ENCODE results near the gene GRM7.

DNA sequence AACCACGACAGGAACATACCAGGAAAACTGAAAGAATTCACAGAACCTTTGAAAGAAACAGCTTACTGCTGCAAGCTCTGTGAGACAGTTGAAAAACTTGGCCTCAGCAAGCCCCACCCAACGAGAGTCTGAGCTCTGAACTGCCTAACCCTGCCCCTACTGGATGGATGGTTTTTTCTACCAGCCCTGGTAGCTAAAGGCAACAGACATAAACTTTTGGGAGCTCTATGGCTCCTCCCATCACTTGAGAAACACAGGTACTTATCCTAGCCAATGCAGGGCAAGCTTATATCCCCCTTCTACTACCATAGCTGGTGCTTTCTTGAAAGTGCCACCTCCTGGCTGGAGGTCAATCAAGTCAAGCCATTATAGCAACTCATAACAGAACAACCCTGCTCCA, 471.8 kb downstream of the GRM7 start:
- TF ChIP-seq, protein P1, sequence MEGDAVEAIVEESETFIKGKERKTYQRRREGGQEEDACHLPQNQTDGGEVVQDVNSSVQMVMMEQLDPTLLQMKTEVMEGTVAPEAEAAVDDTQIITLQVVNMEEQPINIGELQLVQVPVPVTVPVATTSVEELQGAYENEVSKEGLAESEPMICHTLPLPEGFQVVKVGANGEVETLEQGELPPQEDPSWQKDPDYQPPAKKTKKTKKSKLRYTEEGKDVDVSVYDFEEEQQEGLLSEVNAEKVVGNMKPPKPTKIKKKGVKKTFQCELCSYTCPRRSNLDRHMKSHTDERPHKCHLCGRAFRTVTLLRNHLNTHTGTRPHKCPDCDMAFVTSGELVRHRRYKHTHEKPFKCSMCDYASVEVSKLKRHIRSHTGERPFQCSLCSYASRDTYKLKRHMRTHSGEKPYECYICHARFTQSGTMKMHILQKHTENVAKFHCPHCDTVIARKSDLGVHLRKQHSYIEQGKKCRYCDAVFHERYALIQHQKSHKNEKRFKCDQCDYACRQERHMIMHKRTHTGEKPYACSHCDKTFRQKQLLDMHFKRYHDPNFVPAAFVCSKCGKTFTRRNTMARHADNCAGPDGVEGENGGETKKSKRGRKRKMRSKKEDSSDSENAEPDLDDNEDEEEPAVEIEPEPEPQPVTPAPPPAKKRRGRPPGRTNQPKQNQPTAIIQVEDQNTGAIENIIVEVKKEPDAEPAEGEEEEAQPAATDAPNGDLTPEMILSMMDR (IDR thresholded peaks at IDR 0.05): no peak
- TF ChIP-seq EZH2 (IDR thresholded peaks at IDR 0.05) (no peak), EZH2phosphoT487 (IDR thresholded peaks at IDR 0.05) (no peak)

Measured in neural progenitor cell (in vitro differentiated cells).